H4 (cell line): Measurements from ENCODE around the gene PHKB. TPM values are rescaled to one million over a fixed set of nuclear protein-coding genes. Genes with fewer than 3 reads are reported as not detected.
A peak's percentile ranks its signal among the peaks of the same experiment; 100 is the strongest.
"Not testable (repeated sequence)": the region's sequence is repeated elsewhere in the genome, so short reads cannot be mapped to it uniquely, and the experiment has no call there.

Source experiments
- DNase-seq: peaks from one replicate; pipeline ENCODE4 v3.0.0-alpha.2; 2015; ENCODE audit warnings: low spot score
- total RNA-seq: library from RNA; depleted of rRNA; stranded (reverse); fragments of >200 nt; shearing (Covaris generic); gene quantifications from 2 replicates; pipeline ENCODE4 v1.2.3, GENCODE V29; 2014

PHKB gene
- total RNA-seq, 1 experiment from 2014 or later, result 46.4 TPM

- not testable (repeated sequence) for DNase-seq
These were observed 220.4 kb downstream of the PHKB start for GRCh38 chr16:47681571-47681970.

- no peak for DNase-seq
These were observed 226.6 kb downstream of the PHKB start for GRCh38 chr16:47687694-47688093.

GRCh38 chr16:47693226-47693625, 232.1 kb downstream of the PHKB start:
- DNase-seq, result no peak

- DNase-seq, result no peak
These were observed 233.4 kb downstream of the PHKB start for GRCh38 chr16:47694543-47694942.

- no peak for DNase-seq
These were observed 234.6 kb downstream of the PHKB start for GRCh38 chr16:47695756-47696155.

- no peak for DNase-seq
These were observed 236.7 kb downstream of the PHKB start for GRCh38 chr16:47697826-47698225.

- no peak for DNase-seq
These were observed 238.0 kb downstream of the PHKB start for GRCh38 chr16:47699106-47699505.

GRCh38 chr16:47700857-47701587, 239.9 kb downstream of the PHKB start:
- DNase-seq, result no peak

GRCh38 chr16:47705266-47705665, 244.1 kb downstream of the PHKB start:
- no peak for DNase-seq

GRCh38 chr16:47711809-47712208, 250.7 kb downstream of the PHKB start:
- no peak for DNase-seq

- DNase-seq, result no peak
These were observed 251.4 kb downstream of the PHKB start for GRCh38 chr16:47712276-47713224.

- peak; percentile 63 for DNase-seq
These were observed 252.1 kb downstream of the PHKB start for GRCh38 chr16:47713225-47713595.

- no peak for DNase-seq
These were observed 254.4 kb downstream of the PHKB start for GRCh38 chr16:47715442-47716083.

GRCh38 chr16:47716571-47716970, 255.4 kb downstream of the PHKB start:
- DNase-seq, result no peak

GRCh38 chr16:47719713-47720112, 258.6 kb downstream of the PHKB start:
- DNase-seq, result no peak

- no peak for DNase-seq
These were observed 260.0 kb downstream of the PHKB start for GRCh38 chr16:47721006-47721637.

- no peak for DNase-seq
These were observed 260.9 kb downstream of the PHKB start for GRCh38 chr16:47722046-47722445.

- no peak for DNase-seq
These were observed 263.1 kb downstream of the PHKB start for GRCh38 chr16:47724115-47724785.

GRCh38 chr16:47725188-47725695, 264.1 kb downstream of the PHKB start:
- DNase-seq, result no peak

- no peak for DNase-seq
These were observed 265.0 kb downstream of the PHKB start for GRCh38 chr16:47726031-47726675.

- no peak for DNase-seq
These were observed 266.0 kb downstream of the PHKB start for GRCh38 chr16:47727131-47727530.
